ENCODE data around the gene NOD1.

DNA sequence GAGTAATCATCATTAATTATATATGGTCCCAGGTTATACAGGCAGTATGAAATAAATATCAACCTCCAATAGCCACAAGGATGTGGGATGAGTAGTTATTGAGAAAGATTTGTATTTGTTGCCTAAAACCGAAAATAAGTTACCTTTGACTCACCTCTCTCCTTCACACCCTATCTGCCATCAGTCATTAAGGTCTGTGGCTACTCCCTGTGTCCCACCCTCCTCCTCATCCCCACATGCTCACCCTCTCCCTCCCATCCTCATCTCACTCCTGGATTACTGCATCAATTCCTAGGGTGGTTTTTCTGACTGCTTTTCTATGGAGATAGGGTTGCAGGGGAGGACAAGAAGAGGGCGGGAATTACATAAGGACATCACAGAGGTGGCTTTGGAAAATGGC, 35.2 kb upstream of the NOD1 start:
- TF ChIP-seq, protein P1, sequence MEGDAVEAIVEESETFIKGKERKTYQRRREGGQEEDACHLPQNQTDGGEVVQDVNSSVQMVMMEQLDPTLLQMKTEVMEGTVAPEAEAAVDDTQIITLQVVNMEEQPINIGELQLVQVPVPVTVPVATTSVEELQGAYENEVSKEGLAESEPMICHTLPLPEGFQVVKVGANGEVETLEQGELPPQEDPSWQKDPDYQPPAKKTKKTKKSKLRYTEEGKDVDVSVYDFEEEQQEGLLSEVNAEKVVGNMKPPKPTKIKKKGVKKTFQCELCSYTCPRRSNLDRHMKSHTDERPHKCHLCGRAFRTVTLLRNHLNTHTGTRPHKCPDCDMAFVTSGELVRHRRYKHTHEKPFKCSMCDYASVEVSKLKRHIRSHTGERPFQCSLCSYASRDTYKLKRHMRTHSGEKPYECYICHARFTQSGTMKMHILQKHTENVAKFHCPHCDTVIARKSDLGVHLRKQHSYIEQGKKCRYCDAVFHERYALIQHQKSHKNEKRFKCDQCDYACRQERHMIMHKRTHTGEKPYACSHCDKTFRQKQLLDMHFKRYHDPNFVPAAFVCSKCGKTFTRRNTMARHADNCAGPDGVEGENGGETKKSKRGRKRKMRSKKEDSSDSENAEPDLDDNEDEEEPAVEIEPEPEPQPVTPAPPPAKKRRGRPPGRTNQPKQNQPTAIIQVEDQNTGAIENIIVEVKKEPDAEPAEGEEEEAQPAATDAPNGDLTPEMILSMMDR (IDR thresholded peaks at IDR 0.05), result no peak
- no peak for TF ChIP-seq POLR2A (IDR thresholded peaks at IDR 0.05)
- no peak for TF ChIP-seq EP300 (IDR thresholded peaks at IDR 0.05)

Measured in tibial nerve (tissue), 4 donors.